Measurements from ENCODE around the gene SIAH2.

Gene SIAH2

DNA sequence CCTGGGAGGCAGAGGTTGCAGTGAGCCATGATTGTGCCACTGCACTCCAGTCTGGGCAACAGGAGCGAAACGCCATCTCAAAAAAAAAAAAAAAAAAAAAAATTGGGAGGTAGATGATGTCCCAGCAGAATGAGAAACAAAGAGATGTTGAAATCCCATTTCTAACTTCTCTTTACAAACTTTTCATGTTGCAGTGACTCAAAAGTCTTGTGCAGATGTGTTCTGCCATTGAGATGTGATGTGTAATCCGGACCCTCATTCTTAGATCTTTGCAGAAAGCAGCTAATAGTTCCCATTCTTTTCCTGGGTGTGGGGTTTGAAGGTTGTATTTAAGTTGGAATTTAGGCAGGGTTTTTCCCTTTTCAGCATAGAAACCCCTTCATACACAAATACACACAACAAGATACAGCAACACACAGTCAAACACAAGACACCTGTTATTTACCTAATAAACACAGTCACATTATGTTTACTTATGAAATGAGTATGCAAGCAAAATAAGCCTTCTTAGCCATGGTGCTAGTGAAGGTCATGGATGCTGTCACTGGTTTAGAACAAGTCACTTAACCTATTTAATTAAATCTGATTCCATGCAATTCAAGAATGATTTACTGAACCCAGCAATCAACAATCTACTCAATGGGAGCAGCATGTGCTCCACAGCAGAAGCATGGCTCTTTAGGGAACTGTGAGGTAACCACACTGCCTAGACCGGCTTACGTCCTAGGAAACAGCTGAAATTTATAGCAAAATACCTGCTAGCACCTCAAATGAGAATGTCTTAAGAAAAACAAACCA is 14.9 kb downstream of the SIAH2 start:
- no peak for DNase-seq

GRCh38 chr3:150746791-150747590 is 16.0 kb downstream of the SIAH2 start:
- no peak for DNase-seq

GRCh38 chr3:150745832-150746231 is 17.1 kb downstream of the SIAH2 start:
- no peak for DNase-seq

GRCh38 chr3:150744919-150745211 is 18.1 kb downstream of the SIAH2 start:
- no peak for DNase-seq

DNA sequence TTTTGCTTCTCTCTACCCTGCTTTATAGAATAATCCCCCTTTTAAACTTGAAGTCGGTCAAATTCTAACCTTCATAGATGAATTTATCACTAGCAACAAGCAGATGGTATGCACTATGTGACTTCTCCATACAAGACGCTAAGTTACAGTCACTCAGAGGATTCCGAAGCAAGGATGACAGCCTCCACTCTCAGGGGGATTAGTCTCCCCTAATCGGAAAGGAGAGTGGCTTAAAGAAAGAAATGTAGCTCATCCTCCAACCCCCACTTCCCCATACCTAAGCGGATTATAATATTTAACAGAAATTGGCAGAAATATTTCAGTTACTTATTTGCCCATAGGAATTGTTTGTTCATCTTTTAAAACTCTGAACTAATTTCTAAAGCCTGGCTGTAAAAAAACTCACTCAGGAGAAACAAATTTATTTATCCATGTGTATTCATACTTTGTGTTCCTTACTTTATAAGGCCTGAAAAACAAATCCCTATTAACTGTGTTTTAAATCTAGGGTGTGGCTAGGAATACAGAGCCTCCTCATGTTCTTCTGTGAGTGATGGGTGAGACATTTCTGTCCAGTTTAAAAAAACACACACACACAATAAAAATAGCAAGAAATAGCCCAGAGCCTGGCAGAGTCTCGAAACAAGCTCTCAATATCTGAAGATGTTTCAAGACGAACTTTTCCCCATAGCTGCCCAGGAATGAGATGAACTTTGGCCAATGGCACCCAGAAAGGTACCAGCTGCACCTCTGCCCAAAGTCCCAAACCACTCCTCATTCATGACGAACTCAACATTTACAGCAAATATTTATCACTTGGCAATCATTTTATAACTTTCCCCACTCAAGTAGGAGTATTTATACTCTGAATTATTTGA is 18.7 kb downstream of the SIAH2 start:
- DNase-seq = no peak

DNA sequence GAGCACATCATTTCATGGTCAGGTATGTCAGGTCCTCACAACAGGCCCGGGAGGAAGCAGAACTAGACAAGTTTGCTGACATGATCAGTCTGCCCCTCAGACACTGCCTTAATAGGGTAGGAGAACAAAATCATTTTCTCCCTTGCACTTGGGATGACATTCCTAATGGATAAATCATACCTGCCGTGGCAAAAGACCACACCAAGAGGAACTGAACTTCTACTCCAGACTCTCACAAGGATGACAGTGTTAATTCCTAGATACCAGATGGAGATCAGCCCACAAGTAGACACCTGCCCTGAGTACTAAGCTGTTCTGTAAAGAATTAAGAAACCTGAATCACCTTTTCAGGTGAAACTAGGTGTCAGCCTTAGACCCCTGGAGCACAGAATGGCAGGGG is 19.5 kb downstream of the SIAH2 start:
- DNase-seq = no peak

DNA sequence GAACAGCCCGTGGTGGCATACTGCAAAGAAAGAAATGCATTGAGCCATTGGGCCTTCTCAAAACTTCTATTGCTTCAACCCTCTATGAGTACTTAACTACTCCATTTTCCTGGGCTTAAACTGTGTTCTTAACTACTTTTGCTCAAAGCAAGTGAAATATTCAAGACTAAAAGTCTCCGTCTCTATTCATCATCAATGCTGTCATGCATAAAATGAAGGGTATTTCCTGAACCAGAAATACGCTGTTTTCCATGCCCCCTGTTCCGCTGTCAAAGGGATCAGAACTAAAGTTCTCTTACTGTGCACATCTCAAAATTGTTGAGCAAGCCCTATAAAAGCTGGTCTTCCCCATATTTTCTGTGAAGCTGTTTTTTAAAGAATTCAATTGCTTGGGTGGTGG is 20.3 kb downstream of the SIAH2 start:
- DNase-seq = no peak

GRCh38 chr3:150742141-150742523 is 20.8 kb downstream of the SIAH2 start:
- DNase-seq = no peak

- DNase-seq = no peak
Observed at GRCh38 chr3:150741497-150742140, 21.4 kb downstream of the SIAH2 start.

DNA sequence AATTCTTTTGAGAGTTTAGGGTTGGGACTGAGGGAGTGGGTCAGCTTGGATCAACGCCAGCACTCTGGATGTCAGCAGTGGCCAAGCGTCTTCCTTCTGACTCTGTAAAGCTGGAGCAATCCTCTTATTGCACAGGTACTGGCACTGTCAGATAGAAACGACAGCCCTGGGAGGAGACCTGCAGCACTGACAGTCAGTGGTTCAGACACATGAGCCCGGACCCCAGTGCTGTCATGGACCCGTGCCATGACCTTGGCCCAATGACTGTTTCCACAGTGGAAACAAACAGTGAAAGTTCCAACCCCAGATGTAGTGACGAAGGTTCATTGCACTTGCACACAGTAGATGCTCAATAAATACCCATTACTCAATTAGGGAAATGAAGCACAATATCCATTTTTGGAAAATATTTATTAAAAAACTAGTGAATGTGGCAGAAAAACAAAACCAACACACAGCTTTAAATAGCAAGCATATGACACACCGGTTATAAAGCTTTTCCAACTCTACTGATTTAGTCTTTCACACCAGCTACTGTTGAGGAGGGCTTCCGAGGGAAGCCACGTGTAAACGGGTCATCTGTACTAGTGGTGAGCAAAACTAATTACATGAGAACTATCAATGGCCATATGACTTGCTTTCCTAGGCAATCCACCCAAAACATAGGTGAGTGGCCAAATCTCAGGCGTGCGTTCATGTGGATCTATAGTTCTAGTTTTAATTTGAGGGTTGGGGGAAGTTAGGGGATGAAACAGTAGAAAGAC is 22.1 kb downstream of the SIAH2 start:
- peak; percentile 52 to 64 for DNase-seq

DNA sequence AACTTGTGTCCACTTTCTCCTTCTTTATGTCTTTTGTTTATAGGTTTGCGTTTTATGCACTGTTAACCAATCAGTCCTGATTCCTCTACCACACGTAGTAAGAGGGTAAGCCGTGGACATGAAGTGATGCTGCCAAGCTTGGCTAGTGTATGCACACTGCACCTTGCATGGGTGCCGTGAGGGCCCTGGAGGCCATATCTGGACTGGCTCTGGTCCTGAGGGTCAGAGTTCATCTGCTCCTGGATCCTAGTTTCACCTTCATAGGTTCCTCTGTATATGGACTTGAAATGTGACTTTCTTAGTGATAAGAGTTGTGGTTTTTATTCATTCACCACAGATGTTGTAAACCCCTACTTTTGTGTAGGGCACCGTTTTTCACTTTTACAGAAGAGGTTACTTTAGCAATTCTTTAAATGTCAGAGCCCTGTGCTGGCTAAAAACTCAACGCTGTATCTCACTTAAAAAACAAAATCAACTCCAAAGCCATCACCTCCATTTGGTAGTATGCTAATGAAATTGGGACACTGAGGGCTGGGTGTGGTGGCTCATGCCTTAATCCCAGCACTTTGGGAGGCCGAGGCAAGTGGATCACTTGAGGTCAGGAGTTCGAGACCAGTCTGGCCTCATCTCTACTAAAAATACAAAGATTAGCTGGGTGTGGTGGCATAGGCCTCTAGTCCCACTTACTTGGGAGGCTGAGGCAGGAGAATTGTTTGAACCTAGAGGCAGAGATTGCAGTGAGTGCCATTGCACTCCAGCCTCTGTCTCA is 22.9 kb downstream of the SIAH2 start:
- peak in 1 of 2 experiments; percentile 49 for DNase-seq

DNA sequence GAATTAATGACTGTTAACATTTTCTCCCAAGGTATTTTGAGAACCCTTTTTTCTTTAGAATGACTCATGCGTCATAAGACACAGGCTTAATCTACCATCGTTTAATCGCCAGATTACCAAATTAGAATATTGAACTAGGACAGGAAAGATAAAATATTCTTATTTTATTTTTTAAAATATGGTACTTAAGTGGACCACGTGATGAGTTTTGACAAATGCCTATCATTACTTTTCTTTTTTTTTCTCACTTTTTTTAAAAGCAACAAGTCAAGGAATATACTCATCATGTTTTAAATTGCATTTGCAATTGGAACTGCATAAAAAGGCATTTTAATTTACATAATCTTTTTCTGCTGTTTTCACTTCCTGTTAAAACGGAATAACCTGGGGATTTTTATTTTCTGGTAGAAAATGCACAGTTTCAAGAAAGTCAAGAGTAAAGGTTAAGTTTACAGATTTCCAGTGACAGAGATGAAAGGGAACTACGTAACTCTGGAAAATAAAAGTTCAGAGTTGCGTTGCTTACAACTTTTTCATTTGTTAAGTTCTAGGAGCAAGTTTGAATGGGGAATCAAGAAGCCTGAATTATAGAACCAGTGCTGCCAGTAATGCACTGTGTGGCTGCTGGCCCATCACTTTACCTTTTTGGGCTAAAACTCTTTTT is 23.6 kb downstream of the SIAH2 start:
- DNase-seq = no peak

- DNase-seq = no peak
Observed at GRCh38 chr3:150738688-150739087, 24.3 kb downstream of the SIAH2 start.

- DNase-seq = peak; percentile 64 to 74
Observed at GRCh38 chr3:150737874-150738679, 24.9 kb downstream of the SIAH2 start.

DNA sequence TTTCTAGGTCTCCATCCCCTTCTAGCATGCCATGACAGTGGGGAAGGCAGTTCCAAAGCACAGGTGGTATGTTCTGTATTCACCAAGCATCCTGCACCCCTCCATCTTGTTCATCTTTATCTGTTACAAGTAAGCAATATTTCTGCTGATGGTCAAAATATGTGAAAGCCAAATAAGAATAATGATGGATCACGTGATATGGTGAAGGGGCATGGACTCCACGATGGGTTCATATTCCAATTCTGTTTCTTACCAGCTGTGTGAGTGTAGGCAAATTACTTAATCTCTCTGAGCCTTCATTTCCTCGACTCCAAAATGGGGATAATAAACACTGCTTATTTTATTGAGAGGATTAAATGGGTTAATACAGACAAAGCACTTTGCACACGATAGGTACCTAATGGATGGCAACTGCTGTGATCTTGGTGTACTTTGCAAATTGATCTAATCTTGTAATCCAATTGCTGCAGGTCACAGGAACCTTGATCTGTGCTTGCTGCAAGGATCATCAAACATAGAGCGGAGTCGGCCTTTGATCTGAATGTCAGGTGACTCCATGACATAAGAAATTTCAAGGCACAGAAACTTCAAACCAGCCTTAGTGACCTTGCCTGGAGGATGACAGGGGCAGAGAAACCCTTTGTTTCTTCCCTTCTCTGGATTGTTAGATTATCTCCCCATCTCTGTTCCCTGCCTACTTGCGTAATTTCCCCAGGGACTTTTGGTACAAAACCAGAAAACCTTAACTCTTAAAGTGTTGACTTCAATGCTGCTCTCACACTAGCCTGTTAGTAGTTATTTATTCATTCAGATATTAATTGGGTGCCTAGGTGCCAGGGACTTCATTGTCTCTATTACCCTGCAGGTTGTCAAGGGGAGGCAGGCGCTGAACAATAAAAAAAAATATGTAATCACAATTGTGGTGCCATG is 25.8 kb downstream of the SIAH2 start:
- no peak for DNase-seq

GRCh38 chr3:150736316-150736719 is 26.7 kb downstream of the SIAH2 start:
- no peak for DNase-seq

DNA sequence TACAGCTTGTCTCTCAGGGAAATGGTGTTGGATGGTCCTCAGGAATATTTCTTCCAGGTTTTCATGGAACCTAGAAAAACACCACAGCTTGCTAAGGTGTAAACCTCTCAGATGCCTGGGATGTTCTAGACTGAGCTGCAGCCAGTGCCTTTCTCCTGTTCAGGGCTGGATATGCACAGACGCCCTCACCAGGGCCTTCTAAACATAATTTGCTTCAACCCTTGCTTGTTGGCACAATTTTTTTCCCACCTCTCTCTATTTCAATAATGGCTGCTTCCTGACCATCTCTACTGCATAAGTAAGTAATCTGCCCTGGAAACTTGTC is 28.2 kb downstream of the SIAH2 start:
- no peak for DNase-seq

DNA sequence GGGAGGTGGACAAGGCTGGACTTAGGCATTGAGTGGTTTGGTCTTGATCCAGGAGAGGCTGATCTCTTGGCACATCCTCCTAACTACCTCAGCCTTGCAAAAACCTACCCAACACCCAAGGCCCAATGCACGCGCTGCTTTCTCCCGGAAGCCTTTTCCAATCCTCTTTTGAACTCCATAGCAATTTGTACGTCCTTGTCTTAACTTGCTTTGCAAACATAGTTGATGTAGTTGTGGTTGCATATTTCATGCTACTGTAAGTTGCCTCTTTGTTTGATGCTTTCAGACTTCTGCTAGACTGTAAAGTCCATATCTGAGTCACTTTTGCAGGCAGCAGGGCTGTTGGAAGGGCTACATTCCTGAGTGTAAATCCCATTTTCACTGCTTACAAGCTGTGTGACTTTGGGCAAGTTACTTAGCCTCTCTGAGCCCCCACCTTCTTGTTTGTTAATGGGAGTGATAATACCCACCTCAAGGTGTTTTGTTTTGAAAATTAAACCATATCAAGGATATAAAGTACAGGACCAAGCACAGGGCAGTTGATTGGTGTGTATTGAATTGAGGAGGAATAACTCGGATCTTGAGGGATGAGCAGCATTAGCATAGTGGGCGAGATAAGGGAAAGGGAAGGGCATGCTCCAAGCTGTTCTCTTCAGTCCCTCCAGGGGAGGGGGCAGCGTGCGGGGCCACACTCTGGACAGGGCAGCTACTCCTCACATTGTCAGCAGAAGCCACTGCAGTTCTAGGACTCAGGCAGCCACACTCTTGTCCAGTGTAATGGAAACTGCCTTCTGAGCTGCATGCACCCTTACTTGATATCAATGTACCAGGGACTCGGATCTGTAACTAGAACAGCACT is 28.8 kb downstream of the SIAH2 start:
- no peak for DNase-seq

All from activated CD4-positive, alpha-beta T cell treated with anti-CD3 and anti-CD28 coated beads, Interleukin-2, amount 50 U/mL, for 48 hours (primary cell).